IMR-90 (cell line): ENCODE measurements around the gene MAPKAPK2.

Source experiments
- CHD1 ChIP-seq: IDR thresholded peaks from 2 replicates; pipeline ENCODE4 v1.6.1; 2012; ENCODE audit warnings: low read depth, low read length, improper control_type of control experiment
- MAFK ChIP-seq: IDR thresholded peaks from 2 replicates; pipeline ENCODE4 v1.6.1; 2012; ENCODE audit warnings: low read depth, low read length, improper control_type of control experiment
- MXI1 ChIP-seq: IDR thresholded peaks from 2 replicates; pipeline ENCODE4 v1.6.1; 2012; ENCODE audit warnings: low read depth, mild to moderate bottlenecking, low read length, moderate library complexity, borderline replicate concordance
- RAD21 ChIP-seq: IDR thresholded peaks from 2 replicates; pipeline ENCODE4 v1.6.1; 2012; ENCODE audit warnings: low read length, improper control_type of control experiment
- RCOR1 ChIP-seq: IDR thresholded peaks from 2 replicates; pipeline ENCODE4 v1.6.1; 2012; ENCODE audit warnings: mild to moderate bottlenecking, low read length, improper control_type of control experiment; ENCODE audit not compliant: insufficient replicate concordance
- SMC3 ChIP-seq: fragments of 150-350 bp; IDR thresholded peaks from 2 replicates; pipeline ENCODE4 v1.6.1; 2016; ENCODE audit warnings: low read depth, mild to moderate bottlenecking, antibody characterized with exemption, low read length, moderate library complexity
- TF ChIP-seq, protein P1 (sequence below): conservative IDR thresholded peaks from 2 replicates; pipeline ENCODE4 v1.5.1; 2012; ENCODE audit warnings: mild to moderate bottlenecking, low read depth, low read length, improper control_type of control experiment
- TF ChIP-seq, protein P2 (sequence below): fragments of 150-350 bp; IDR thresholded peaks from 2 replicates; pipeline ENCODE4 v1.6.1; 2017; ENCODE audit warnings: mild to moderate bottlenecking, antibody characterized with exemption, low read length, low read depth

GRCh38 chr1:206752481-206752880 is 67.8 kb downstream of the MAPKAPK2 start:
- TF ChIP-seq, protein P1, sequence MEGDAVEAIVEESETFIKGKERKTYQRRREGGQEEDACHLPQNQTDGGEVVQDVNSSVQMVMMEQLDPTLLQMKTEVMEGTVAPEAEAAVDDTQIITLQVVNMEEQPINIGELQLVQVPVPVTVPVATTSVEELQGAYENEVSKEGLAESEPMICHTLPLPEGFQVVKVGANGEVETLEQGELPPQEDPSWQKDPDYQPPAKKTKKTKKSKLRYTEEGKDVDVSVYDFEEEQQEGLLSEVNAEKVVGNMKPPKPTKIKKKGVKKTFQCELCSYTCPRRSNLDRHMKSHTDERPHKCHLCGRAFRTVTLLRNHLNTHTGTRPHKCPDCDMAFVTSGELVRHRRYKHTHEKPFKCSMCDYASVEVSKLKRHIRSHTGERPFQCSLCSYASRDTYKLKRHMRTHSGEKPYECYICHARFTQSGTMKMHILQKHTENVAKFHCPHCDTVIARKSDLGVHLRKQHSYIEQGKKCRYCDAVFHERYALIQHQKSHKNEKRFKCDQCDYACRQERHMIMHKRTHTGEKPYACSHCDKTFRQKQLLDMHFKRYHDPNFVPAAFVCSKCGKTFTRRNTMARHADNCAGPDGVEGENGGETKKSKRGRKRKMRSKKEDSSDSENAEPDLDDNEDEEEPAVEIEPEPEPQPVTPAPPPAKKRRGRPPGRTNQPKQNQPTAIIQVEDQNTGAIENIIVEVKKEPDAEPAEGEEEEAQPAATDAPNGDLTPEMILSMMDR = no peak
- TF ChIP-seq RCOR1 (no peak), RAD21 (no peak), MAFK (no peak), CHD1 (no peak), MXI1 (no peak), SMC3 (no peak)
- TF ChIP-seq, protein P2, sequence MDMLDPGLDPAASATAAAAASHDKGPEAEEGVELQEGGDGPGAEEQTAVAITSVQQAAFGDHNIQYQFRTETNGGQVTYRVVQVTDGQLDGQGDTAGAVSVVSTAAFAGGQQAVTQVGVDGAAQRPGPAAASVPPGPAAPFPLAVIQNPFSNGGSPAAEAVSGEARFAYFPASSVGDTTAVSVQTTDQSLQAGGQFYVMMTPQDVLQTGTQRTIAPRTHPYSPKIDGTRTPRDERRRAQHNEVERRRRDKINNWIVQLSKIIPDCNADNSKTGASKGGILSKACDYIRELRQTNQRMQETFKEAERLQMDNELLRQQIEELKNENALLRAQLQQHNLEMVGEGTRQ = no peak
